Measurements from ENCODE around the gene NEURL2.
"Not testable (repeated sequence)": the region's sequence is repeated elsewhere in the genome, so short reads cannot be mapped to it uniquely, and the experiment has no call there.

NEURL2 gene

GRCh38 chr20:45898285-45898684, 7.3 kb upstream of the NEURL2 start:
- DNase-seq (ENCODE audit: low read depth) = no peak

GRCh38 chr20:45897692-45898091, 6.7 kb upstream of the NEURL2 start:
- DNase-seq (ENCODE audit: low read depth) = no peak

DNA sequence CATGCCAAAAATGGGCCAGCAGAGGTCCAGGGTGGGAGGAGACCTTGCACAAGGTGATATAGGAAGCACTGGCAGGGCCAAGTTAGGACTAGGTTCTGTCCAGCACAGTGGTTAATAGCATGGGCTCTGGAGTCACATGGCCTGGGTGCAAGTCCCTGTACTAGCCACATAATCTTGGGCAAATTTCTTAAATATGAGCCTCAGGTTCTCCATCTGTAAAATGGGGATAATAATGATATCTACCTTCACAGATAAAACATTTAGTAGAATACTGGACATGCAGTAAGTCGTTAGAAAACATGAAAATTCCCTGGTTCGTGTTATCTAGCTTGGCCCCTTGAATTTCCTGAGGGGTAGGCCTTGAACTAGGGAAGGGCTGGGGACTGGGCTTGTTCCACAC, 6.3 kb upstream of the NEURL2 start:
- DNase-seq (ENCODE audit: low read depth) = no peak

- DNase-seq (ENCODE audit: low read depth) = no peak
Observed at GRCh38 chr20:45896641-45897161, 5.7 kb upstream of the NEURL2 start.

DNA sequence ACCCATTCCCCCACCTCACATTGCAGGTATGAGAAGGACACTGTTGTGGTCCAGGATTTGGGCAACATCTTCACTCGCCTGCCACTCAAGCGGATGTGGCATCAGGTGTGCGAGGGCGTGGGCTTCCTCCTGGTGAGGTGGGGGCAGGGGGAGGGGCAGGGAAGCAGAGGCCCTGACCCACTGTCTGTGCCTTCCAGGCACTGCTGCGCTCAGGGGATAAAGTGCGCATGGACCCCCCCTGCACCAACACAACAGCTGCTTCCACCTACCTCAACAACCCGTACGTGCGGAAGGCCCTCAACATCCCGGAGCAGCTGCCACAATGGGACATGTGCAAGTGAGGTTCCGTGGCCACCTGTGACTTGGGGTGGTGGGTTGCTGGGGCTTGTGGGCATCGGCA, 3.8 kb upstream of the NEURL2 start:
- no peak for DNase-seq (ENCODE audit: low read depth)

GRCh38 chr20:45893831-45894230, 2.8 kb upstream of the NEURL2 start:
- no peak for DNase-seq (ENCODE audit: low read depth)

GRCh38 chr20:45892828-45893500, 2.0 kb upstream of the NEURL2 start:
- no peak for DNase-seq (ENCODE audit: low read depth)

- DNase-seq (ENCODE audit: low read depth) = no peak
Observed at GRCh38 chr20:45892049-45892825, 1.2 kb upstream of the NEURL2 start.

DNA sequence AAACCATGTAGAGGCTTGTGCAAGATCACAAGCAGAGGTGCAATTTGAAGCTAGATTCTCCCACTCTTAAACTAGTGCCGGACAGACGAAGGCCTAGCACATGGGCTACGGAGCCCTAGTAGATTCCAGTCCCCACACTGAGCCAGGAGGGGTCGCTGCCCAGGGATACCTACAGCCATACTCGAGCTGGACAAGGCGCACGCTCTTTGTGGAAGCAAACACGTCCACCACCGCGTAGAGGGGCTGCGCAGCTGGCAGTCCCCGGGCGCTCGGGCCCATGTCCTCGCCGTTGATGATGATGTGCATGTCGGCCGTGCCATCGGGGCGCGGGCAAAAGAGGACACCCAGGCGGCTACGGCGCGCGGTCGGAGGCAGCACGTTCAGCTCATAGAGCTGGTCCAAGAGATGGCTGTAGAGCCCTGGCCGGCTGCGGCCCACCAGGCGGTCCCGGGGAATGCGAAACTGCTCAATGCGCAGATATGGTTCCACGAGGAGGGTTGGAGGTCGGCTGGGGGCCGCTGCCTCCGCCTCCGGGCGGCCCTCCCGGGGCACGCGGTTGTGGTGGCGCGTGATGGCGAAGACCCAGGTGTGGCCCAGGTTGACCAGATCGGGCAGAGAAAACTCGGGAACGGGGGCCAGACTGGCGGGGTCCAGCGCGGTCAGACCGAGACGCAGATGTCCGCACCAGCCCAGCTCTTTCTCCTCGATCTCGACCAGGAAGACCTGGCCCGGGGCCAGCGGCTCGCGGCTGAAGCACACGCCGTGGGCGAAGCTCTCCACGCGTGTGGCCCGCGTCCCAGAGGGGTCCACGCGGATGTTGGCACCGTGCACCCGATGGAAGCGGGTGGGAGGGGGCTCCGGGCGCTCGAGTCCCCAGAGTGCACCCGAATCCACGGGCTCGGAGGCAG, 677 bp downstream of the NEURL2 start:
- peak; percentile 20 for DNase-seq (ENCODE audit: low read depth)

- no peak for DNase-seq (ENCODE audit: low read depth)
Observed at GRCh38 chr20:45888681-45889080, 2.3 kb downstream of the NEURL2 start.

- DNase-seq (ENCODE audit: low read depth) = no peak
Observed at GRCh38 chr20:45887346-45887715, 3.7 kb downstream of the NEURL2 start, which contains the start of gene SPATA25. SPATA25 (minus strand) TSS chr20:45887622; CDS start chr20:45887590, 32 bp downstream.

DNA sequence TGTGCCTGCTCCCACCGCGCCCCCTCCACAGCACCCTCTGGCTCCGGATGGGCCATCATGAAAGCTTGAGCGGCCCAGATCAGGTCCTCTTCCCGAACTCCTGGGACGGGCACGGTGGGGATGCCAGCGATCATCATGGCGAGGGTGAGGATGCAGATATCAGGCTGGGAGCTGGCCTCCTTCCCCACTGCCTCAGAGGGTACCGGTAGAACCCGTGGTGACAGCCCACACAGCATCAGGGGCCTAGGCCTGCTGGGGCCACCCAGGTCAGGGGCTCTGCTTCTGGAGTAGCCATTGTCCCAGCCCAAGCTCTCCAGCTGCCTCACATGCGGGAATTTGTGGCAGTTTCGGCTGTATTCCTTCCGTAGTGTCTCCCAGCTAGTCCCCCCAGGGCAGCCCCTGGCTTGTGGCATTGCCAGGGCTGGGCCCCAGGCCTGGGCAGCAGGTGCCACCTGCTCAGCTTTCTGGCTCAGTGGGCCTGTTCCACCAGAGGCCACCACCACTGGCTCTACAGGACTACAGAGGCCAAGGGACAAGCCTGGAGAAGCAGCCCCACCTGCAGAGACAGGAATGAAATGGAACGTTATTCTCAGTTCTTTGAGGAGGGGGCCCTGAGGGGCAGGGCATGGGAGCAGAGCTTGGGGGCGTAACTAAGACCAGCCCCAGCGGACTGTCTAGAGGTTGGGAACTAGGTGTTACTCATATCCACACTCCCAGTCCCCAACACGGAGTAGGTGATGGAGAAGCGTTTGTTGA, 4.2 kb downstream of the NEURL2 start:
- no peak for DNase-seq (ENCODE audit: low read depth)

GRCh38 chr20:45883100-45883469, 7.9 kb downstream of the NEURL2 start:
- no peak for DNase-seq (ENCODE audit: low read depth)

DNA sequence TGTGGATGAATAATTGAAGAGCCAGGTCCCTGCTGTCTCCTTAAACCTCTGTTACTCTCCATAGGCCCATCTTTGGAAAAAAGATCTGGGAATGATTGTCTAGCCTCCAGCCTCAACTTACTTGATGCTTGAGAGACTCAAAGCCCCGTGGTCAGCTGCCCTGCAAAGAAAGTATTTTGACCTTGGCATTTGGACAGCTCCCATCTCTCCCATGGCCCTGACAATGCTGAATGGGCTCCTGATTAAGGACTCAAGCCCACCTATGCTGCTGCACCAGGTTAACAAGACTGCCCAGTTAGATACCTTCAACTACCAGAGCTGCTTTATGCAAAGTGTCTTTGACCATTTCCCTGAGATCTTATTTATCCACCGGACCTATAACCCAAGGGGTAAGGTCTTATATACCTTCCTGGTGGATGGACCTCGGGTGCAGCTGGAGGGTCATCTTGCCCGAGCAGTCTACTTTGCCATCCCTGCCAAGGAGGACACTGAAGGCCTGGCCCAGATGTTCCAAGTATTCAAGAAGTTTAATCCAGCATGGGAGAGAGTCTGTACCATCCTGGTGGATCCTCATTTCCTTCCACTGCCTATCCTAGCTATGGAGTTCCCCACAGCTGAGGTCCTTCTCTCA, 8.4 kb downstream of the NEURL2 start:
- no peak for DNase-seq (ENCODE audit: low read depth)

DNA sequence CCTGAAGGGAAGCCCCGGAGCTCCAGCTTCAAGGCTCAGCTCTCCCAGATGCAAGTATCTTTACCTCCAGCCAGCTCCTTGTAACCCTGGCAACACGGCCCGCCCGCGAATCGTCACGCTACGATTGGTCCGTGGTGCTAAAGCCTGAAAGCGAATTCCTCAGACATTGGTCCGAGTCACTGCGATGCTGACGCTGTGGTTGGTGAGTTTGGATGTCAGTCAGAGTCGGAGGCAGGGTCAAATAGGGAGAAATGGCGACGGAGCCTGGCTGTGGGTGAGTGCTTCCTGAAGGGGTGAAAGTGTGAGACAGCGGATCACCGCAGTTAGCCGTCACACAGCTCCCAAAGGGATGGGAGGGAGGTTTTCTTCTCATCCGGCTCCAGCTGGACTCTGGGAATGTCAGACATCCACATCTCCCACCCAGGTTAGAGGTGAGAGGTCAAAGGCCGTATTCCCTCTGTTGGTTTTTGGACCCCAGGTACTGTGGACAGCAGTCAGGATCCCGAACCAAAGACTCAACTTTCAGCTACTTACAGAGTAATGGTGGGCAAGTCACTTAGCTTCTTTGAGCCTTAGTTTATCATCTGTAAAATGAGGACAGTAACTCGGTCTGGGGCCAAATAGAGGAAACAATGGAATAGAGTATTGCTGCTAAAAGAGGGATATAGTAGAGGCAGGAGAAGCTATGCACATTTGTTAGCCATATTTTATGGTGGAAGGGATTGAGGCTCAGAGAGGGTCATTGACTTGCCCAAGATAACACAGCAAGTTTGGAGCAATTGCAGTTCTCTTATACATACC, 9.8 kb downstream of the NEURL2 start, which contains the start of gene ZSWIM1:
TSS of gene ZSWIM1 (plus strand) at position 240 of the 801 bp plus-strand sequence. CDS start 1,366 bp downstream, outside the sequence.
- peak; percentile 98 for DNase-seq (ENCODE audit: low read depth)

- DNase-seq (ENCODE audit: low read depth) = no peak
Observed at GRCh38 chr20:45878076-45878761, 12.8 kb downstream of the NEURL2 start.

- DNase-seq (ENCODE audit: low read depth) = no peak
Observed at GRCh38 chr20:45874576-45874975, 16.4 kb downstream of the NEURL2 start.

DNA sequence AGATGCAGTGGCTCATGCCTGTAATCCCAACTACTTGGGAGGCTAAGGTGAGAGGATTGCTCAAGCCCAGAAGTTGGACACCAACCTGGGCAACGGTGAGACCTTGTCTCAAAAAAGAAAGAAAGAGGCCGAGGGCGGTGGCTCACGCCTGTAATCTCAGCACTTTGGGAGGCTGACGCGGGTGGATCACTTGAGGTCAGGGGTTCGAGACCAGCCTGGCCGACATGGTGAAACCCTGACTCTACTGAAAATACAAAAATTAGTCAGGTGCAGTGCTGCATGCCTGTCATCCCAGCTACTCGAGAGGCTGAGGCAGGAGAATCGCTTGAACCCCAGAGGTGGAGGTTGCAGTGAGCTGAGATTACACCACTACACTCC, 16.9 kb downstream of the NEURL2 start:
- not testable (repeated sequence) for DNase-seq (ENCODE audit: low read depth)

DNA sequence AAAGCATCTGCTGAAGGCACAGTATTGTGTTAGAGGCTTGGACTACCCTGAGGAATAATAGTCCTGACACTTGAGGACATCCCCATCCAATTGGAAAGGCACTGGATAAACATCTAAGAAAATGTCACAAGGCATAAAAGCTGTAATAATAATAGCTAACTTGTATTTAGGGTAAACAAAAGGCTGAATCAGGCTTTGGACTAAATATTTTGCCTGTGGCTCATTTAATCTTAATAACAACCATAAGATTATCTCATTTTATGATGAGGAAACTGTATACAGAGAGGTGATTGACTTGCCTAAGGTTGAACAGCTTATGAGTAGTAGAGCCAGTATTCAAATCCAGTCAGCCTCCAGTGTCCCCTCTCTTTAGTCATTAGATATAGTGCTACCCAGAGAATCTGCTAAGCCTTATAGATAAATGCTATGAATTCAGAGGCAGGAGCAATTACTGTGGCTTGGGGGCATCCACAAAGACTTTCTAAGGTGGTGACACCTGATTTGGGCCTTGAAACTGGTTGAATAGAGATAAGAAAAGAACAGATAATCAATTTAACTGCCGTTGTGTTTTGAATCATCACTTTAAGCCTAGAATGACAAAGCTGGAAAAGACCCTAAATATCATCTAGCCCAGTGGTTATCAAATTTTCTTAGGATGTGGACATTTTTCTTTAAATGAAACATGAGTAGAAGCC, 17.5 kb downstream of the NEURL2 start:
- DNase-seq (ENCODE audit: low read depth) = no peak

All from activated T-cell treated with anti-CD3 and anti-CD28 coated beads for 24 hours (primary cell).